PC-9 (cell line): ENCODE results near the gene FAM163A. TPM values are rescaled to one million over a fixed set of nuclear protein-coding genes. Genes with fewer than 3 reads are reported as not detected.

Source experiments
- BruUV-seq: library from RNA; stranded (reverse); fragments of 400-500 nt; replicated peaks from 2 replicates; lab custom pipeline; 2021; lab: Mats Ljungman, UMichigan
- CTCF ChIA-PET: fragments of 300-600 bp; sonication (Branson Sonifier 250); formaldehyde crosslinking; loops from one replicate; lab custom pipeline; 2022; ENCODE audit warnings: antibody characterized with exemption; lab: Charles Lee
- POLR2A ChIA-PET: fragments of 300-600 bp; sonication (Branson Sonifier 250); formaldehyde crosslinking; loops from one replicate; lab custom pipeline; 2022; ENCODE audit warnings: antibody characterized with exemption; ENCODE audit not compliant: unreplicated experiment; lab: Charles Lee
- DNase-seq, 2 experiments: peaks; one replicate each; pipeline versions ENCODE4 v3.0.0 to v3.0.0-alpha.2; 2015 to 2022; ENCODE audit warnings: mixed read lengths in 1 of 2
- H2AFZ ChIP-seq: fragments of 200-600 bp; sonication (generic); 2 replicates; pipeline ENCODE4 v1.8.1; 2017; ENCODE audit warnings: antibody characterized with exemption
- H3F3A ChIP-seq: fragments of 200-600 bp; sonication (generic); 2 replicates; pipeline ENCODE4 v1.8.1; 2017; ENCODE audit warnings: antibody characterized with exemption, mild to moderate bottlenecking, low read depth; ENCODE audit not compliant: insufficient read depth
- H3K27ac ChIP-seq: fragments of 200-600 bp; sonication (generic); 2 replicates; pipeline ENCODE4 v1.6.1; 2016; ENCODE audit warnings: mixed run types
- H3K27me3 ChIP-seq: fragments of 200-600 bp; sonication (generic); 2 replicates; pipeline ENCODE4 v1.6.1; 2016; ENCODE audit warnings: low read depth, mixed run types; ENCODE audit not compliant: insufficient read depth
- H3K36me3 ChIP-seq: fragments of 200-600 bp; sonication (generic); 2 replicates; pipeline ENCODE4 v1.6.1; 2016; ENCODE audit warnings: low read depth, mixed run types
- H3K4me1 ChIP-seq: fragments of 200-600 bp; sonication (generic); replicated peaks from 2 replicates; pipeline ENCODE4 v1.6.1; 2016; ENCODE audit warnings: mixed run types; ENCODE audit not compliant: insufficient read depth
- H3K4me2 ChIP-seq: fragments of 200-600 bp; sonication (generic); 2 replicates; pipeline ENCODE4 v1.6.1; 2017; ENCODE audit warnings: mixed run types
- H3K4me3 ChIP-seq: fragments of 200-600 bp; sonication (generic); 2 replicates; pipeline ENCODE4 v1.6.1; 2016; ENCODE audit warnings: mixed run types
- H3K79me2 ChIP-seq: fragments of 200-600 bp; sonication (generic); 2 replicates; pipeline ENCODE4 v1.6.1; 2017; ENCODE audit warnings: low read depth, mixed run types
- H3K9me2 ChIP-seq: fragments of 200-600 bp; sonication (generic); 2 replicates; pipeline ENCODE4 v1.8.1; 2017; ENCODE audit warnings: mild to moderate bottlenecking; ENCODE audit not compliant: insufficient read depth
- H3K9me3 ChIP-seq: fragments of 200-600 bp; sonication (generic); 2 replicates; pipeline ENCODE4 v1.8.1; 2016; ENCODE audit warnings: low read depth; ENCODE audit not compliant: insufficient read depth
- H4K20me1 ChIP-seq: fragments of 200-600 bp; sonication (generic); 2 replicates; pipeline ENCODE4 v1.8.1; 2017; ENCODE audit not compliant: insufficient read depth
- CTCF ChIP-seq: fragments of 200-600 bp; sonication (generic); conservative IDR thresholded peaks from 2 replicates; pipeline ENCODE4 v1.6.1; 2017; ENCODE audit warnings: mixed run types, antibody characterized with exemption, mild to moderate bottlenecking, moderate library complexity
- EZH2 ChIP-seq: fragments of 200-600 bp; sonication (generic); IDR thresholded peaks from 2 replicates; pipeline ENCODE4 v1.8.0; 2017; ENCODE audit warnings: antibody characterized with exemption, low read depth
- intact Hi-C: fragments of 100-400 bp; cut with micrococcal nuclease; formaldehyde crosslinking; loops from one replicate; pipeline ENCODE4 v1.10.0; 2022; ENCODE audit not compliant: unreplicated experiment
- total RNA-seq: library from RNA; stranded (reverse); gene quantifications from 2 replicates; pipeline ENCODE4 v1.2.3, GENCODE V29; 2021

Gene FAM163A
- total RNA-seq, 1 experiment from 2014 or later: not detected

- POLR2A ChIA-PET: no interaction called here
- Histone ChIP-seq H3F3A (no peaks in the 10 kb centered on the region), H3K36me3 (no peaks in the 10 kb centered on the region), H3K27ac (no peak overlapping the region), H3K4me3 (no peak overlapping the region), H3K4me1 (no peaks in the 10 kb centered on the region), H3K79me2 (no peaks in the 10 kb centered on the region), H3K4me2 (no peak overlapping the region), H3K9me3 (no peaks in the 10 kb centered on the region), H3K9me2 (no peaks in the 10 kb centered on the region), H4K20me1 (no peaks in the 10 kb centered on the region), H3K27me3 (no peaks in the 10 kb centered on the region), H2AFZ (no peak overlapping the region)
- intact Hi-C loops: no loop called here
- CTCF ChIA-PET: no interaction called here
- no peak for DNase-seq
- TF ChIP-seq EZH2: no peak
- TF ChIP-seq CTCF: no peak
- BruUV-seq: no TSS peak
Observed at GRCh38 chr1:179773264-179773663, 30.2 kb downstream of the FAM163A start.

- intact Hi-C loops: no loop called here
- Histone ChIP-seq H3K4me2 (no peak overlapping the region), H2AFZ (no peak overlapping the region), H3F3A (no peaks in the 10 kb centered on the region), H3K36me3 (no peaks in the 10 kb centered on the region), H3K4me3 (no peak overlapping the region), H3K79me2 (no peaks in the 10 kb centered on the region), H3K9me2 (no peaks in the 10 kb centered on the region), H3K9me3 (no peaks in the 10 kb centered on the region), H3K27me3 (no peaks in the 10 kb centered on the region), H3K4me1 (no peaks in the 10 kb centered on the region), H4K20me1 (no peaks in the 10 kb centered on the region), H3K27ac (no peak overlapping the region)
- no peak for DNase-seq
- TF ChIP-seq EZH2 (no peak), CTCF (no peak)
- no TSS peak for BruUV-seq
- ChIA-PET POLR2A (no interaction called here), CTCF (no interaction called here)
Observed at GRCh38 chr1:179774000-179774399, 30.9 kb downstream of the FAM163A start.

- POLR2A ChIA-PET: no interaction called here
- Histone ChIP-seq H3K27ac (no peak overlapping the region), H3K9me2 (no peaks in the 10 kb centered on the region), H3K79me2 (no peaks in the 10 kb centered on the region), H3K4me2 (peak overlapping the region; percentile 28), H3K9me3 (no peaks in the 10 kb centered on the region), H3K4me3 (no peak overlapping the region), H3K36me3 (no peaks in the 10 kb centered on the region), H3F3A (no peaks in the 10 kb centered on the region), H4K20me1 (no peaks in the 10 kb centered on the region), H3K27me3 (no peaks in the 10 kb centered on the region), H3K4me1 (no peaks in the 10 kb centered on the region), H2AFZ (no peak overlapping the region)
- no peak for DNase-seq
- intact Hi-C loops: no loop called here
- no TSS peak for BruUV-seq
- CTCF ChIA-PET: no interaction called here
- TF ChIP-seq EZH2 (no peak), CTCF (no peak)
Observed at GRCh38 chr1:179774566-179774965, 31.5 kb downstream of the FAM163A start.
